ENCODE measurements around the gene SLC44A2.

Gene SLC44A2

GRCh38 chr19:10648360-10648759, 23.0 kb downstream of the SLC44A2 start:
- Histone ChIP-seq H3K4me1 (peaks cover 31 to 82% (median 55%) of the 10 kb centered on the region in 10 experiments), H3K27me3 (no peaks in the 10 kb centered on the region), H3K9me3 (replicated peaks in 1 of 11) (no peaks in the 10 kb centered on the region)

GRCh38 chr19:10651851-10652250, 26.5 kb downstream of the SLC44A2 start:
- Histone ChIP-seq H3K27me3 (no peaks in the 10 kb centered on the region), H3K9me3 (replicated peaks in 1 of 11) (no peaks in the 10 kb centered on the region), H3K4me3 (peak overlapping the region; percentile 83 to 95 (median 88); a peak in 13 of 20 replicates), H3K4me2 (peak overlapping the region; percentile 79 to 96 (median 85)), H3K4me1 (peaks cover 28 to 70% (median 44%) of the 10 kb centered on the region in 10 experiments), H3K9ac (peak overlapping the region; percentile 97 to 100 (median 99); a peak in 21 of 22 replicates), H3K27ac (peak overlapping the region; percentile 98 to 100 (median 100); a peak in 21 of 22 replicates), H3K36me3 (peaks cover 0 to 23% (median 19%) of the 10 kb centered on the region in 11 experiments; a peak in 20 of 22 replicates), H4K20me1 (peaks cover 21 to 24% (median 23%) of the 10 kb centered on the region in 11 experiments)
- TF ChIP-seq Cebpa-rat (IDR thresholded peaks at IDR 0.05): no peak

More at GRCh38 chr19:10648360-10648759, 23.0 kb downstream of the SLC44A2 start:
- no peak for TF ChIP-seq Cebpa-rat (IDR thresholded peaks at IDR 0.05)
- Histone ChIP-seq H3K4me3 (no peak overlapping the region), H3K36me3 (peaks cover 1 to 16% (median 7%) of the 10 kb centered on the region in 11 experiments; a peak in 19 of 22 replicates), H3K4me2 (peak overlapping the region in 4 of 11 experiments; percentile 2 to 63 (median 28); a peak in 6 of 22 replicates), H3K27ac (peak overlapping the region in 6 of 11 experiments; percentile 0 to 52 (median 34); a peak in 9 of 22 replicates), H3K9ac (peak overlapping the region in 1 of 11 experiments; percentile 6; a peak in 1 of 22 replicates), H4K20me1 (peaks cover 0 to 13% (median 10%) of the 10 kb centered on the region in 11 experiments; a peak in 12 of 22 replicates)

DNA sequence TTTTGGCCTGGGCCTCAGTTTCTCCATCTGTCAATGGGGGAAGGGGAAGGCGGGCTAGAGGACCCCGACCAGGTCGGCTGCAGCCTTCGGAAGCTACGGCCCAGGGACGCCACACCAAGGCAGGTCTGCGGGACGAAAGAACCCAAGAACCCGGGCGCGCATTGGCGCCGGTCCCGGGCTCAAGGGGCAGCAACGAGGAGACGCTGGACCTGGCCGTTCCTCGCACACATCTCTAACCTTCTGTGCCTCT, 28.1 kb downstream of the SLC44A2 start:
- TF ChIP-seq Cebpa-rat (IDR thresholded peaks at IDR 0.05): no peak
- Histone ChIP-seq H3K4me2 (peak overlapping the region; percentile 79 to 96 (median 85)), H4K20me1 (peaks cover 36 to 39% (median 38%) of the 10 kb centered on the region in 11 experiments), H3K36me3 (peaks cover 12 to 39% (median 35%) of the 10 kb centered on the region in 11 experiments; a peak in 21 of 22 replicates), H3K27me3 (no peaks in the 10 kb centered on the region), H3K4me1 (peaks cover 44 to 72% (median 52%) of the 10 kb centered on the region in 10 experiments), H3K9ac (peak overlapping the region; percentile 97 to 100 (median 99)), H3K9me3 (replicated peaks in 1 of 11) (no peaks in the 10 kb centered on the region), H3K27ac (peak overlapping the region; percentile 98 to 100 (median 100)), H3K4me3 (peak overlapping the region; percentile 83 to 95 (median 88))

- TF ChIP-seq Cebpa-rat (IDR thresholded peaks at IDR 0.05): no peak
- H3K27me3 ChIP-seq: no peaks in the 10 kb centered on the region
- H3K36me3 ChIP-seq: peaks cover 12 to 44% (median 41%) of the 10 kb centered on the region in 11 experiments; a peak in 21 of 22 replicates
- H3K9ac ChIP-seq: peak within 1 kb of the TSS; percentile 97 to 100 (median 99)
- H3K9me3 ChIP-seq (replicated peaks in 1 of 11): no peaks in the 10 kb centered on the region
- H3K27ac ChIP-seq: peak within 1 kb of the TSS; percentile 98 to 100 (median 100)
- peaks cover 42 to 45% (median 44%) of the 10 kb centered on the region in 11 experiments for H4K20me1 ChIP-seq
- H3K4me3 ChIP-seq: peak within 1 kb of the TSS; percentile 83 to 98 (median 94)
- peak within 1 kb of the TSS; percentile 90 to 99 (median 95) for H3K4me2 ChIP-seq
- H3K4me1 ChIP-seq: peaks cover 49 to 72% (median 56%) of the 10 kb centered on the region in 10 experiments
Measured at GRCh38 chr19:10653732-10654609, 28.6 kb downstream of the SLC44A2 start, which contains the start of gene ILF3. TSS of gene ILF3 (plus strand) at chr19:10654346. CDS start at chr19:10670606, 16,260 bp downstream.

GRCh38 chr19:10654610-10655456, 29.5 kb downstream of the SLC44A2 start:
- Histone ChIP-seq H3K9me3 (replicated peaks in 1 of 11) (no peaks in the 10 kb centered on the region), H3K4me2 (peak overlapping the region; percentile 88 to 99 (median 93)), H3K27ac (peak overlapping the region; percentile 88 to 100 (median 99)), H4K20me1 (peaks cover 51 to 53% (median 53%) of the 10 kb centered on the region in 11 experiments), H3K4me3 (peak overlapping the region; percentile 83 to 98 (median 92)), H3K36me3 (peaks cover 12 to 51% (median 47%) of the 10 kb centered on the region in 11 experiments; a peak in 21 of 22 replicates), H3K4me1 (peaks cover 58 to 72% (median 63%) of the 10 kb centered on the region in 10 experiments), H3K27me3 (no peaks in the 10 kb centered on the region), H3K9ac (peak overlapping the region; percentile 95 to 100 (median 99))
- TF ChIP-seq Cebpa-rat (IDR thresholded peaks at IDR 0.05): no peak

DNA sequence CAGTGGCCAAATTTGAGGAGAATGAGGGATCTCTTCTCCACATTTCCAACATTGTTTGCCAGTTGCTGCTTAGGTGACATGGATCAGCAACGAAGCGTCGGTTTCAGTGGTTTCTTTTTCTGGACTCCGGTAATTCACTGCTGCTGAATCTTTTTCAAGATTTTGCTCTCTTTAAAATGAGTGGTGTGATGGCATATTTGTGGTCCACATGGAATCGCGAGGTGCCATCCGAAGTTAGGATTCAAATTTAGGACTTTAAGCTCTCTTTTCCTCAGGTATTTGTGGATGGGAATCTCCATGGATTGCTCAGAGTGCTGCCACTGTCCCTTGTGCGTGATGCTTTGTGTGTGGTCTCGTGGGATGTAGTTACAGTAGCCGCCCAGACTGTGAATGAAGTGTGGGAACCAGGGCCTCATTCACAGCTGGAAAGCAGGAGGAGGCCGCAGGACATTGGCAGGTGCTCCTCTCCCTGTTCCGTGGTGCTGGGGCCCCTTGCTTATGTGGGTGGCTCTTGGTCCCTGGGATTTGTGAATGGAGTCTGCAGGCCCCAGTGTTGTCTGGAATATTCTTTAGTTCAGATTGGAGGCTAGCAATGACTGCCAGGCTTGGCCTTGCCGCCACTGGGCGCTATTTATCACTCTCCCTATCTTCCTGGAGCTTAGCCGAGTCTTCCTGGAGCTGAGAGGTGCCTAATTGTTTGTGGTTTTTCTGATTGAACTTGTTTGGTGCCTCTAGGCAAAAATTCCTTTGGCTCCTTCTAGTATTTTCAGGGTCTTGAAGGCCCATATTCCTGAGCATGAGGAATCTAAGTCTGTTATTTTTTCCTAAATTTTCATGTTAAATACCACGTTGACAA, 30.3 kb downstream of the SLC44A2 start:
- Histone ChIP-seq H3K9me3 (replicated peaks in 1 of 11) (no peaks in the 10 kb centered on the region), H3K9ac (peak overlapping the region; percentile 95 to 100 (median 99)), H3K4me2 (peak overlapping the region; percentile 88 to 99 (median 93)), H3K4me3 (peak overlapping the region; percentile 83 to 98 (median 92)), H3K27ac (peak overlapping the region; percentile 88 to 100 (median 99); a peak in 21 of 22 replicates), H3K36me3 (peaks cover 17 to 60% (median 55%) of the 10 kb centered on the region in 11 experiments), H3K4me1 (peaks cover 67 to 72% (median 68%) of the 10 kb centered on the region in 10 experiments), H4K20me1 (peaks cover 59 to 62% (median 61%) of the 10 kb centered on the region in 11 experiments), H3K27me3 (no peaks in the 10 kb centered on the region)
- no peak for TF ChIP-seq Cebpa-rat (IDR thresholded peaks at IDR 0.05)

DNA sequence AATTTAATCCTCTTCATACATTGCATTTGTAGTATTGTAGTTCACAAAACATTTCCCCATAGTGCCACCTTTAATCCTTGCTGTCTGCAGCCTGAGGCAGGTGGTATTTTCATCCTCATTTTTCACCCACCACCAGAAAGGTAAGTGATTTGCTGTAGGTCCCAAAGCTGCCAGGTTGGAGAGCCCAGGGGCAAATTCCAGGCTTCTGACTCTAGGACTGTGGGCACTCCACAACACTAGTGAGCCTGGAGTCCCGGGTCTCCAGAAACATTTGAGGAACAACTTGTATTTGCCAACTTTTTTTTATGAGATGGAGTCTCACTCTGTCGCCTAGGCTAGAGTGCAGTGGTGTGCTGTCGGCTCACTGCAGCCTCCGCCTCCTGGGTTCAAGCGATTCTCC, 35.0 kb downstream of the SLC44A2 start:
- Histone ChIP-seq H3K36me3 (peaks cover 25 to 100% (median 88%) of the 10 kb centered on the region in 11 experiments), H3K27me3 (no peaks in the 10 kb centered on the region), H3K4me1 (peaks cover 78 to 91% (median 88%) of the 10 kb centered on the region in 10 experiments), H3K4me2 (peak overlapping the region; percentile 88 to 99 (median 93)), H3K4me3 (peak overlapping the region in 3 of 10 experiments; percentile 13 to 29 (median 14); a peak in 2 of 20 replicates), H3K9me3 (replicated peaks in 1 of 11) (no peaks in the 10 kb centered on the region), H4K20me1 (peaks cover 100% of the 10 kb centered on the region in 11 experiments), H3K9ac (peak overlapping the region in 9 of 11 experiments; percentile 1 to 100 (median 10); a peak in 10 of 22 replicates), H3K27ac (peak overlapping the region in 3 of 11 experiments; percentile 11 to 27 (median 15); a peak in 2 of 22 replicates)
- TF ChIP-seq Cebpa-rat (IDR thresholded peaks at IDR 0.05): no peak
